ENCODE results near the gene PLB1. TPM values are rescaled to one million over a fixed set of nuclear protein-coding genes. Genes with fewer than 3 reads are reported as not detected.

PLB1 gene
- total and polyA plus RNA-seq, 2 experiments from 2014 or later = 0.06 to 0.21 TPM

DNA sequence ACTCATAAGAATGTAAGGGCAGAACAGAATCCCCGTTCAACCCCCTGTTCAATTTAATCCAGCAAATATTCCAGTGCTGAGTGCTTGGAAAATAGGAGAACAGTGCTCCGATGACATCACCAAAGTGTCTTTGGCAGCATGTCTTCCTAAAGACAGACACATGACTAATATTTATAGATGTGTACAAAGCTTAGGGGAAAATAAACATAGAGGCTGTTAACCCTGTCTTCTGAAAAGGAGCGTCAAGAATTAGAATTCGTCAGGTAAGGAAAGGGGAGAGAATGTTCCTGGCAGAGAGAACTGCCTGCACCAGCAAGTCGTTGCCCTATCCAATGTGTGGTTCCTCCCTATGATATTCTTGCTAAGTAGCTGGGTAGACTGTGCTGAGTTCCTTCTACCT, 72.7 kb downstream of the PLB1 start (continued):
- no peak for TF ChIP-seq ETS1 (IDR thresholded peaks at IDR 0.05)
- no peak for TF ChIP-seq JUNB (IDR thresholded peaks at IDR 0.05; ENCODE audit: unreplicated experiment)
- TF ChIP-seq ZNF331 (CRISPR knock-in tag; IDR thresholded peaks at IDR 0.05; ENCODE audit: low read depth) = no peak

- no peak overlapping the region for H3K4me3 ChIP-seq
- no peaks in the 10 kb centered on the region for H3K27me3 ChIP-seq (ENCODE audit: insufficient read depth)
- Mint-ChIP-seq H3K27ac (no peak overlapping the region), H3K4me3 (no peak overlapping the region), H3K9me3 (0 out of 3 replicates have a peak, but pooled peaks cover 4% of the 10 kb centered on the region), H3K4me1 (peaks cover 8% of the 10 kb centered on the region; the same call in 2 of the 3 replicates), H3K27me3 (ENCODE audit: insufficient read depth, low read depth, poor library complexity) (peaks cover 4% of the 10 kb centered on the region), H3K36me3 (ENCODE audit: low read depth) (no peaks in the 10 kb centered on the region)
- no peaks in the 10 kb centered on the region for H3K36me3 ChIP-seq (ENCODE audit: insufficient read depth)
- no peaks in the 10 kb centered on the region for H3F3A ChIP-seq (replicated peaks; ENCODE audit: low read depth)
- H3K27ac ChIP-seq (ENCODE audit: low read depth) = no peak overlapping the region
- H3K9me2 ChIP-seq (ENCODE audit: insufficient read depth) = no peaks in the 10 kb centered on the region
- H3K4me2 ChIP-seq = no peak overlapping the region
- H2AFZ ChIP-seq = no peak overlapping the region
- H3K79me2 ChIP-seq (replicated peaks; ENCODE audit: insufficient read depth) = no peaks in the 10 kb centered on the region
- DNase-seq (ENCODE audit: low spot score) (no peak), ATAC-seq (no peak)
- H4K20me1 ChIP-seq (replicated peaks; ENCODE audit: insufficient read depth) = no peaks in the 10 kb centered on the region
- no peak for TF ChIP-seq POLR2AphosphoS5 (IDR thresholded peaks at IDR 0.05; ENCODE audit: low read depth)
- peaks cover 8% of the 10 kb centered on the region; the same call in 1 of the 2 replicates for H3K4me1 ChIP-seq (ENCODE audit: insufficient read depth)
These were observed 74.6 kb downstream of the PLB1 start for GRCh38 chr2:28570431-28570830.

- Histone ChIP-seq H3K4me2 (no peak overlapping the region), H3K4me3 (no peak overlapping the region), H3K36me3 (ENCODE audit: insufficient read depth) (no peaks in the 10 kb centered on the region), H3K27me3 (ENCODE audit: insufficient read depth) (no peaks in the 10 kb centered on the region), H3K4me1 (ENCODE audit: insufficient read depth) (no peaks in the 10 kb centered on the region), H3F3A (replicated peaks; ENCODE audit: low read depth) (no peaks in the 10 kb centered on the region), H4K20me1 (replicated peaks; ENCODE audit: insufficient read depth) (no peaks in the 10 kb centered on the region), H2AFZ (no peak overlapping the region), H3K27ac (ENCODE audit: low read depth) (no peak overlapping the region), H3K79me2 (replicated peaks; ENCODE audit: insufficient read depth) (no peaks in the 10 kb centered on the region), H3K9me2 (ENCODE audit: insufficient read depth) (no peaks in the 10 kb centered on the region)
- H3K27ac Mint-ChIP-seq = no peak overlapping the region
- no peaks in the 10 kb centered on the region for H3K4me1 Mint-ChIP-seq
- no peaks in the 10 kb centered on the region for H3K27me3 Mint-ChIP-seq (ENCODE audit: insufficient read depth, low read depth, poor library complexity)
- H3K36me3 Mint-ChIP-seq (ENCODE audit: low read depth) = no peaks in the 10 kb centered on the region
- ATAC-seq (no peak), DNase-seq (ENCODE audit: low spot score) (no peak)
- H3K9me3 Mint-ChIP-seq = no peaks in the 10 kb centered on the region
- H3K4me3 Mint-ChIP-seq = no peak overlapping the region
- TF ChIP-seq, protein P1, sequence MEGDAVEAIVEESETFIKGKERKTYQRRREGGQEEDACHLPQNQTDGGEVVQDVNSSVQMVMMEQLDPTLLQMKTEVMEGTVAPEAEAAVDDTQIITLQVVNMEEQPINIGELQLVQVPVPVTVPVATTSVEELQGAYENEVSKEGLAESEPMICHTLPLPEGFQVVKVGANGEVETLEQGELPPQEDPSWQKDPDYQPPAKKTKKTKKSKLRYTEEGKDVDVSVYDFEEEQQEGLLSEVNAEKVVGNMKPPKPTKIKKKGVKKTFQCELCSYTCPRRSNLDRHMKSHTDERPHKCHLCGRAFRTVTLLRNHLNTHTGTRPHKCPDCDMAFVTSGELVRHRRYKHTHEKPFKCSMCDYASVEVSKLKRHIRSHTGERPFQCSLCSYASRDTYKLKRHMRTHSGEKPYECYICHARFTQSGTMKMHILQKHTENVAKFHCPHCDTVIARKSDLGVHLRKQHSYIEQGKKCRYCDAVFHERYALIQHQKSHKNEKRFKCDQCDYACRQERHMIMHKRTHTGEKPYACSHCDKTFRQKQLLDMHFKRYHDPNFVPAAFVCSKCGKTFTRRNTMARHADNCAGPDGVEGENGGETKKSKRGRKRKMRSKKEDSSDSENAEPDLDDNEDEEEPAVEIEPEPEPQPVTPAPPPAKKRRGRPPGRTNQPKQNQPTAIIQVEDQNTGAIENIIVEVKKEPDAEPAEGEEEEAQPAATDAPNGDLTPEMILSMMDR (conservative IDR thresholded peaks at IDR 0.05; ENCODE audit: low read depth in 2 of 2) = no peak
- TF ChIP-seq ZNF331 (CRISPR knock-in tag; IDR thresholded peaks at IDR 0.05; ENCODE audit: low read depth) (no peak), EZH2phosphoT487 (IDR thresholded peaks at IDR 0.05; ENCODE audit: unreplicated experiment) (no peak), EZH2 (IDR thresholded peaks at IDR 0.05; ENCODE audit: low read depth, unreplicated experiment) (no peak), NANOG (IDR thresholded peaks at IDR 0.05; ENCODE audit: borderline replicate concordance) (no peak), STAT1 (IDR thresholded peaks at IDR 0.05; ENCODE audit: unreplicated experiment) (no peak), POLR2AphosphoS5 (IDR thresholded peaks at IDR 0.05; ENCODE audit: low read depth) (no peak), ETS1 (IDR thresholded peaks at IDR 0.05) (no peak), CREB1 (CRISPR knock-in tag; IDR thresholded peaks at IDR 0.05; ENCODE audit: low read depth) (no peak), JUNB (IDR thresholded peaks at IDR 0.05; ENCODE audit: unreplicated experiment) (no peak)
These were observed 80.9 kb downstream of the PLB1 start for GRCh38 chr2:28576714-28577113.
